Uterus (tissue), 2 donors: ENCODE results near the gene SLC25A1.

Source experiments
- POLR2A ChIP-seq, 2 donors: fragments of 450-650 bp; IDR thresholded peaks; one replicate each; pipeline ENCODE4 v1.6.1; 2016; ENCODE audit warnings: antibody characterized with exemption in 2 of 2, mild to moderate bottlenecking in 1 of 2, moderate library complexity in 1 of 2
- TF ChIP-seq, protein P1 (sequence below), 4 experiments: fragments of 200-600 bp in 2 of 4; fragments of 450-650 bp in 2 of 4; sonication (generic) in 2 of 4; IDR thresholded peaks; one replicate each; pipeline ENCODE4 v1.5.1; 2016 to 2019; ENCODE audit warnings: antibody characterized with exemption in 4 of 4, mild to moderate bottlenecking in 2 of 4, moderate library complexity in 1 of 4

DNA sequence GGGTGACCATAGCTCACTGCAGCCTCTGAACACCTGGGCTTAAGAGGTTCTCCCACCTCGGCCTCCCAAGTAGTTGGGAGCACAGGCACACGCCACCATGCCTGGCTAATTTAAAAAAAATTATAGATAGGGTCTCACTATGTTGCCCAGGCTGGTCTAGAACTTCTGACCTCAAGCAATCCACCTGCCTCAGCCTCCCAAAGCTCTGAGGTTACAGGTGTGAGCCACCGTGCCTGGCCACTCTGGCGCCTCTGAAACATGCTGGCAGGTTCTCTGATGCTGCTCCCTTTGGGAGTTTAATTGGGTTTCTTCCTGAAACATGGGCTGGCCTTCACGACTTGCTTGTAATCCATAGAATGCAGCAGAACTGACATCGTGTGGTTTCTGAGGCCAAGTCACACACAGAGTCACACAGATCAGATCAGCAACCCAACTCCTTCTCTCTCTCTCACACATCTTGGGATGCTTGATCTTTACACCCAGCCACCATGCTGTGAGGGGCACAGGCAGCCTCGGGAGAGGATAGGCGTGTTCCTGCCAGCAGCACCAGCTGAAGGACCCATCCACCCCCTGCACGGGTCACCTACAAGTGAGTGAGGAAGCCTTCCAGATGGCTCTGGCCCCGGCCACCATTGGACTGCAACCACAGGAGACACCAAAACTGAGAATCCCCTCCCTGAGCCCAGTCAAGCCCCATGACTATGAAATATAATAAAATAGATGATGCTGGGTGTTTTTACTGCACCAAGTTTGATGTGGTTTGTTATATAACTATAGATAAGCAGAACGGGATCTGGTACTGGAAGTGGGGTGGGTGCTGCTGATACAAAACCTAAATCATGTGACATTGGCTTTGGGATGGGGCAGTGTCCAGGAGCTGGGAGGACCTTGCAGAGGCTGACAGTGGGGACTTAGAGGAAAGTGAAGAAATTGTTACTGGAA lies 25.3 kb downstream of the SLC25A1 start:
- TF ChIP-seq POLR2A (IDR thresholded peaks at IDR 0.05) = no peak
- TF ChIP-seq, protein P1, sequence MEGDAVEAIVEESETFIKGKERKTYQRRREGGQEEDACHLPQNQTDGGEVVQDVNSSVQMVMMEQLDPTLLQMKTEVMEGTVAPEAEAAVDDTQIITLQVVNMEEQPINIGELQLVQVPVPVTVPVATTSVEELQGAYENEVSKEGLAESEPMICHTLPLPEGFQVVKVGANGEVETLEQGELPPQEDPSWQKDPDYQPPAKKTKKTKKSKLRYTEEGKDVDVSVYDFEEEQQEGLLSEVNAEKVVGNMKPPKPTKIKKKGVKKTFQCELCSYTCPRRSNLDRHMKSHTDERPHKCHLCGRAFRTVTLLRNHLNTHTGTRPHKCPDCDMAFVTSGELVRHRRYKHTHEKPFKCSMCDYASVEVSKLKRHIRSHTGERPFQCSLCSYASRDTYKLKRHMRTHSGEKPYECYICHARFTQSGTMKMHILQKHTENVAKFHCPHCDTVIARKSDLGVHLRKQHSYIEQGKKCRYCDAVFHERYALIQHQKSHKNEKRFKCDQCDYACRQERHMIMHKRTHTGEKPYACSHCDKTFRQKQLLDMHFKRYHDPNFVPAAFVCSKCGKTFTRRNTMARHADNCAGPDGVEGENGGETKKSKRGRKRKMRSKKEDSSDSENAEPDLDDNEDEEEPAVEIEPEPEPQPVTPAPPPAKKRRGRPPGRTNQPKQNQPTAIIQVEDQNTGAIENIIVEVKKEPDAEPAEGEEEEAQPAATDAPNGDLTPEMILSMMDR (IDR thresholded peaks at IDR 0.05) = no peak
